Liver (tissue), 9 donors: ENCODE measurements around the gene TP53TG5. TPM values are rescaled to one million over a fixed set of nuclear protein-coding genes. Genes with fewer than 3 reads are reported as not detected.

Experiments
- DNase-seq: peaks from one replicate; pipeline ENCODE4 v3.0.0-alpha.2; 2017; ENCODE audit warnings: low spot score
- H3K27ac ChIP-seq, 2 donors: one replicate each; pipeline ENCODE4 v1.7.0; 2013; ENCODE audit warnings: inconsistent platforms in 2 of 2, low read length in 2 of 2, control low read depth in 1 of 2, low read depth in 1 of 2, mild to moderate bottlenecking in 1 of 2
- H3K27me3 ChIP-seq, 4 donors: one replicate each; pipeline versions ENCODE4 v1.6.1 to v1.7.0; 2013; ENCODE audit warnings: low read length in 3 of 4, inconsistent platforms in 1 of 4, mild to moderate bottlenecking in 1 of 4, moderate library complexity in 1 of 4; ENCODE audit not compliant: control insufficient read depth in 4 of 4, insufficient read depth in 4 of 4
- H3K36me3 ChIP-seq, 4 donors: one replicate each; pipeline versions ENCODE4 v1.6.1 to v1.7.0; 2013; ENCODE audit warnings: low read length in 3 of 4, mild to moderate bottlenecking in 3 of 4, low read depth in 1 of 4, moderate library complexity in 1 of 4; ENCODE audit not compliant: control insufficient read depth in 4 of 4, insufficient read depth in 3 of 4
- H3K4me1 ChIP-seq, 4 donors: one replicate each; pipeline versions ENCODE4 v1.6.1 to v1.7.0; 2013; ENCODE audit warnings: low read length in 3 of 4, mild to moderate bottlenecking in 3 of 4, moderate library complexity in 1 of 4; ENCODE audit not compliant: control insufficient read depth in 4 of 4, insufficient read depth in 4 of 4
- H3K4me3 ChIP-seq, 3 donors: one replicate each; pipeline versions ENCODE4 v1.6.1 to v1.7.0; 2013; ENCODE audit warnings: low read length in 3 of 3, control low read depth in 1 of 3, low read depth in 1 of 3, mild to moderate bottlenecking in 1 of 3
- H3K9ac ChIP-seq, 2 donors: one replicate each; pipeline ENCODE4 v1.7.0; 2013; ENCODE audit warnings: low read length in 2 of 2, mild to moderate bottlenecking in 2 of 2, moderate library complexity in 2 of 2, control low read depth in 1 of 2, low read depth in 1 of 2
- H3K9me3 ChIP-seq, 4 donors: one replicate each; pipeline versions ENCODE4 v1.6.1 to v1.7.0; 2013; ENCODE audit warnings: low read length in 3 of 4; ENCODE audit not compliant: control insufficient read depth in 4 of 4
- CTCF ChIP-seq: fragments of 150-350 bp; IDR thresholded peaks from 2 replicates; pipeline ENCODE4 v1.5.1; 2017; ENCODE audit warnings: improper control_type of control experiment, low read depth, low read length; ENCODE audit not compliant: missing input control
- EGR1 ChIP-seq, 2 donors: IDR thresholded peaks; 2 replicates each; pipeline ENCODE4 v1.6.1; 2016 to 2018; ENCODE audit warnings: antibody characterized with exemption in 2 of 2, low read depth in 2 of 2
- FOXA1 ChIP-seq: IDR thresholded peaks from 2 replicates; pipeline ENCODE4 v1.6.1; 2016; ENCODE audit warnings: antibody characterized with exemption
- GABPA ChIP-seq, 2 donors: IDR thresholded peaks in 1 of 2; conservative IDR thresholded peaks in 1 of 2; 2 replicates each; pipeline ENCODE4 v1.6.1; 2016; ENCODE audit warnings: antibody characterized with exemption in 2 of 2, mild to moderate bottlenecking in 1 of 2, moderate library complexity in 1 of 2
- HNF4A ChIP-seq, 2 donors: conservative IDR thresholded peaks; 2 replicates each; pipeline ENCODE4 v1.6.1; 2016; ENCODE audit warnings: antibody characterized with exemption in 2 of 2, mild to moderate bottlenecking in 2 of 2
- HNF4G ChIP-seq: IDR thresholded peaks from 2 replicates; pipeline ENCODE4 v1.6.1; 2016; ENCODE audit warnings: antibody characterized with exemption
- JUND ChIP-seq, 2 donors: IDR thresholded peaks; 2 replicates each; pipeline ENCODE4 v1.6.1; 2016; ENCODE audit warnings: antibody characterized with exemption in 2 of 2
- NR2F2 ChIP-seq: IDR thresholded peaks from 2 replicates; pipeline ENCODE4 v1.6.1; 2016; ENCODE audit warnings: antibody characterized with exemption
- RAD21 ChIP-seq, 2 donors: IDR thresholded peaks; 2 replicates each; pipeline ENCODE4 v1.6.1; 2016; ENCODE audit warnings: antibody characterized with exemption in 2 of 2, mild to moderate bottlenecking in 2 of 2
- RXRA ChIP-seq, 2 donors: IDR thresholded peaks; 2 replicates each; pipeline ENCODE4 v1.6.1; 2017 to 2018; ENCODE audit warnings: antibody characterized with exemption in 2 of 2, mild to moderate bottlenecking in 1 of 2
- TAF1 ChIP-seq: conservative IDR thresholded peaks from 2 replicates; pipeline ENCODE4 v1.6.1; 2016; ENCODE audit warnings: antibody characterized with exemption, mild to moderate bottlenecking
- YY1 ChIP-seq: IDR thresholded peaks from 2 replicates; pipeline ENCODE4 v1.6.1; 2016; ENCODE audit warnings: antibody characterized with exemption, mild to moderate bottlenecking
- ZBTB33 ChIP-seq: IDR thresholded peaks from 2 replicates; pipeline ENCODE4 v1.6.1; 2016; ENCODE audit warnings: antibody characterized with exemption
- WGBS: extraction: QIAGEN DNeasy Blood & Tissue Kit; methylation state at CpG from one replicate; pipeline ENCODE4 v1.1.7; 2013; 5-methylcytosine and 5-hydroxymethylcytosine counted together
- polyA plus RNA-seq, 2 donors: library from polyadenylated mRNA; stranded (reverse) in 1 of 2; unstranded in 1 of 2; fragments of 200-250 nt in 1 of 2; fragments of >200 nt in 1 of 2; fragmentation: Nextera tagmentation in 1 of 2; extraction: Ambion mirVana in 1 of 2; gene quantifications; one replicate each; pipeline versions ENCODE4 v1.2.1 to v1.2.3, GENCODE V29; 2013 to 2015
- total RNA-seq, 2 donors: library from RNA; depleted of rRNA; stranded (reverse); fragments of >200 nt; gene quantifications; one replicate each; pipeline ENCODE4 v1.2.3, GENCODE V29; 2014
- TF ChIP-seq, protein P1 (sequence below): IDR thresholded peaks from 2 replicates; pipeline ENCODE4 v1.6.1; 2016; ENCODE audit warnings: antibody characterized with exemption
- donor health status: healthy.
- donor health status: healthy.
- donor health status: healthy.
- donor health status: healthy.
- donor health status: healthy.

TP53TG5 gene
- total and polyA plus RNA-seq, 4 donors: not detected

- Histone ChIP-seq H3K27ac (no peak overlapping the region), H3K27me3 (no peaks in the 10 kb centered on the region), H3K9me3 (no peaks in the 10 kb centered on the region), H3K4me3 (no peak overlapping the region), H3K9ac (no peak overlapping the region), H3K36me3 (no peaks in the 10 kb centered on the region), H3K4me1 (no peaks in the 10 kb centered on the region)
- DNase-seq: no peak
- no peak for TF ChIP-seq FOXA1
- no peak for TF ChIP-seq HNF4A (conservative IDR thresholded peaks at IDR 0.05)
- TF ChIP-seq RXRA (IDR thresholded peaks at IDR 0.05): no peak
- TF ChIP-seq, protein P1, sequence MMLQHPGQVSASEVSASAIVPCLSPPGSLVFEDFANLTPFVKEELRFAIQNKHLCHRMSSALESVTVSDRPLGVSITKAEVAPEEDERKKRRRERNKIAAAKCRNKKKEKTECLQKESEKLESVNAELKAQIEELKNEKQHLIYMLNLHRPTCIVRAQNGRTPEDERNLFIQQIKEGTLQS: no peak
- TF ChIP-seq TAF1: no peak
- TF ChIP-seq YY1: no peak
- TF ChIP-seq GABPA (IDR thresholded peaks at IDR 0.05 in 1 of 2, conservative IDR thresholded peaks at IDR 0.05 in 1 of 2): no peak
- TF ChIP-seq ZBTB33: no peak
- 86% methylated on average over 3 of the region's 3 CpGs for WGBS
Observed at GRCh38 chr20:45392733-45393132, 14.6 kb upstream of the TP53TG5 start.

DNA sequence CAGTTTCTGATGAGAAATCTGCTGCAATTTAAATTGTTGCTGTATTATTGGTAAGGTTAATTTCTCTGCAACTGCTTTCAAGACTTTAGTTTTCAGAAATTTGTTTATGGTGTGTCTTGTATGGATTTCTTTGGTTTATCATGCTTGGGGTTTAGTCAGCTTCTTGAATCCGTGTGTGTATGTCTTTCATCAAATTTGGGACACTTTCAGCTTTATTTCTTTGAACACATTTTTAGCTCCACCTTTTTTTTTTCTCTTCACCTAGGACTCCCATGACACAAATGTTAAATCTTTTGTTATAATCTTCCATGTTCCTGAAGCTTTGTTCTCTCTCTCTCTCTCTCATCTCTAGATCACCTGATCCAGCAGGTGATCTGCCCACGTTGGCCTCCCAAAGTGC is 13.4 kb upstream of the TP53TG5 start:
- H3K27me3 ChIP-seq: no peaks in the 10 kb centered on the region
- TF ChIP-seq, protein P1: no peak
- no peak for TF ChIP-seq RXRA (IDR thresholded peaks at IDR 0.05)
- no peak for TF ChIP-seq RAD21 (IDR thresholded peaks at IDR 0.05)
- TF ChIP-seq TAF1: no peak
- TF ChIP-seq HNF4G: no peak
- no peak for TF ChIP-seq EGR1 (IDR thresholded peaks at IDR 0.05; ENCODE audit: low read depth in 2 of 2)
- TF ChIP-seq JUND (IDR thresholded peaks at IDR 0.05): no peak
- TF ChIP-seq GABPA (IDR thresholded peaks at IDR 0.05 in 1 of 2, conservative IDR thresholded peaks at IDR 0.05 in 1 of 2): no peak
- TF ChIP-seq FOXA1: no peak
- TF ChIP-seq ZBTB33: no peak
- TF ChIP-seq YY1: no peak
- no peak for TF ChIP-seq NR2F2
- no peak for TF ChIP-seq CTCF
- H3K4me3 ChIP-seq: no peak overlapping the region
- no peak overlapping the region for H3K9ac ChIP-seq
- no peaks in the 10 kb centered on the region for H3K4me1 ChIP-seq
- H3K9me3 ChIP-seq: no peaks in the 10 kb centered on the region
- DNase-seq: no peak
- H3K36me3 ChIP-seq: no peaks in the 10 kb centered on the region
- 80% methylated on average over 2 of the region's 2 CpGs for WGBS
- H3K27ac ChIP-seq: no peak overlapping the region
